Adrenal gland (tissue), 12 donors: ENCODE data around the gene SCRN3. TPM values are rescaled to one million over a fixed set of nuclear protein-coding genes. Genes with fewer than 3 reads are reported as not detected.
A peak's percentile ranks its signal among the peaks of the same experiment; 100 is the strongest.

Experiments
- DNase-seq, 7 donors: peaks; one replicate each; pipeline ENCODE4 v3.0.0-alpha.2; 2019 to 2020
- H3K27ac ChIP-seq, 5 donors: fragments of 200-600 bp; sonication (generic) in 4 of 5; 1 replicate in 3 of 5; 2 replicates in 2 of 5; pipeline versions ENCODE4 v1.5.1 to v1.8.0; 2016 to 2020; ENCODE audit warnings: mild to moderate bottlenecking in 1 of 5
- H3K27me3 ChIP-seq: fragments of 200-600 bp; 2 replicates; pipeline ENCODE4 v1.8.0; 2021
- H3K36me3 ChIP-seq, 2 donors: fragments of 200-600 bp; replicated peaks in 1 of 2; 1 replicate in 1 of 2; 2 replicates in 1 of 2; pipeline versions ENCODE4 v1.5.1 to v1.8.0; 2018 to 2022
- H3K4me1 ChIP-seq, 2 donors: fragments of 200-600 bp; replicated peaks in 1 of 2; 1 replicate in 1 of 2; 2 replicates in 1 of 2; pipeline versions ENCODE4 v1.5.1 to v1.8.0; 2018 to 2021
- H3K4me3 ChIP-seq, 4 donors: fragments of 200-600 bp; sonication (generic) in 3 of 4; one replicate each; pipeline ENCODE4 v1.5.1; 2016 to 2018
- H3K9me3 ChIP-seq, 3 donors: fragments of 200-600 bp; sonication (generic) in 1 of 3; replicated peaks in 1 of 3; 1 replicate in 2 of 3; 2 replicates in 1 of 3; pipeline versions ENCODE4 v1.5.1 to v1.8.0; 2016 to 2021
- CTCF ChIP-seq, 6 experiments: fragments of 450-650 bp in 4 of 6; fragments of 200-600 bp in 2 of 6; sonication (generic) in 1 of 6; IDR thresholded peaks; 1 replicate in 5 of 6; 2 replicates in 1 of 6; pipeline versions ENCODE4 v1.5.1 to v1.8.0; 2016 to 2021; ENCODE audit warnings: antibody characterized with exemption in 6 of 6, mild to moderate bottlenecking in 2 of 6, moderate library complexity in 1 of 6
- POLR2A ChIP-seq, 2 donors: fragments of 450-650 bp; IDR thresholded peaks; one replicate each; pipeline ENCODE4 v1.6.1; 2017; ENCODE audit warnings: antibody characterized with exemption in 2 of 2, mild to moderate bottlenecking in 2 of 2, moderate library complexity in 1 of 2
- WGBS, 4 donors: extraction: QIAGEN DNeasy Blood & Tissue Kit in 2 of 4; methylation state at CpG; one replicate each; pipeline versions ENCODE4 v1.1.5 to v1.1.7; 2013 to 2017; 5-methylcytosine and 5-hydroxymethylcytosine counted together
- intact Hi-C, 2 donors: fragments of 100-400 bp; cut with DNase I; formaldehyde crosslinking; loops; one replicate each; pipeline versions ENCODE4 v1.14.1 to v1.15.0; 2022 to 2023
- polyA plus RNA-seq, 3 donors: library from polyadenylated mRNA; stranded (reverse); fragments of 200-250 nt in 2 of 3; fragments of 350-450 nt in 1 of 3; fragmentation: Illumina TruSeq in 1 of 3; extraction: RNeasy Lipid Tissue Mini Kit (QIAGEN cat#74804) in 1 of 3; gene quantifications; one replicate each; pipeline ENCODE4 v1.2.3, GENCODE V29; 2013 to 2014
- total RNA-seq, 9 donors: library from RNA; depleted of rRNA in 4 of 9; stranded (reverse); fragments of >200 nt in 4 of 9; fragments of 120-200 nt in 1 of 9; fragmentation: NEBNext Ultra II Directional in 1 of 9; extraction: Animal tissue kit (Norgen Biotek cat#: 25700) in 1 of 9; gene quantifications; one replicate each; pipeline versions ENCODE4 v1.1.0 to v1.2.4, GENCODE V29; 2013 to 2023
- donor health status: healthy with polysubstance abuse.
- donor health status: Bipolar disorder and iron deficiency.
- donor health status: DM: yes; HTN: yes; CAD: no.
- donor health status: DM: no; HTN: no; CAD: no.
- donor health status: DM: no; HTN: no; CAD: no.
- donor health status: DM: yes; HTN: yes; CAD: no.

SCRN3 gene
- total and polyA plus RNA-seq, 12 donors: 8.8 to 60.6 (median 29.8) TPM

DNA sequence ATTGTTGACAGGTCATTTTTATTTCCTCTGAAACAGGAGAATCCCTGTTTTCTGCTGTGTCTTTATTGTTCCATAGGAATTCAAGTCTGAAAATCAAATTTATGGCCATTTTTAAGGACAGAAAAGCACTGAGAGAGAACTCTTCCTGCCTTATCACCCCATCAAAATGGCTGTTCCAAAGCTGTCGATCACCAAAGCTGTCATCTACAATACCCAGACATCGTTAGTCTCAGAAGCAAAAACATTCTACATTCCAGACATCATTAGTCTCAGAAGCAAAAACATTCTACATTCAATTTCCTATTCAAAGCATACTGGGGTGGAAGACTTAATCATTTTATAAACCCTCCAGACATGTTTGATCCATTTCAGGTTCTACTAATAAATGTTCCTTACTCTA, 44.4 kb downstream of the SCRN3 start:
- intact Hi-C loops: no loop called here
- H3K4me3 ChIP-seq: no peak overlapping the region
- 71 to 84% (median 75%) methylated on average over 2 of the region's 2 CpGs for WGBS, 4 donors

DNA sequence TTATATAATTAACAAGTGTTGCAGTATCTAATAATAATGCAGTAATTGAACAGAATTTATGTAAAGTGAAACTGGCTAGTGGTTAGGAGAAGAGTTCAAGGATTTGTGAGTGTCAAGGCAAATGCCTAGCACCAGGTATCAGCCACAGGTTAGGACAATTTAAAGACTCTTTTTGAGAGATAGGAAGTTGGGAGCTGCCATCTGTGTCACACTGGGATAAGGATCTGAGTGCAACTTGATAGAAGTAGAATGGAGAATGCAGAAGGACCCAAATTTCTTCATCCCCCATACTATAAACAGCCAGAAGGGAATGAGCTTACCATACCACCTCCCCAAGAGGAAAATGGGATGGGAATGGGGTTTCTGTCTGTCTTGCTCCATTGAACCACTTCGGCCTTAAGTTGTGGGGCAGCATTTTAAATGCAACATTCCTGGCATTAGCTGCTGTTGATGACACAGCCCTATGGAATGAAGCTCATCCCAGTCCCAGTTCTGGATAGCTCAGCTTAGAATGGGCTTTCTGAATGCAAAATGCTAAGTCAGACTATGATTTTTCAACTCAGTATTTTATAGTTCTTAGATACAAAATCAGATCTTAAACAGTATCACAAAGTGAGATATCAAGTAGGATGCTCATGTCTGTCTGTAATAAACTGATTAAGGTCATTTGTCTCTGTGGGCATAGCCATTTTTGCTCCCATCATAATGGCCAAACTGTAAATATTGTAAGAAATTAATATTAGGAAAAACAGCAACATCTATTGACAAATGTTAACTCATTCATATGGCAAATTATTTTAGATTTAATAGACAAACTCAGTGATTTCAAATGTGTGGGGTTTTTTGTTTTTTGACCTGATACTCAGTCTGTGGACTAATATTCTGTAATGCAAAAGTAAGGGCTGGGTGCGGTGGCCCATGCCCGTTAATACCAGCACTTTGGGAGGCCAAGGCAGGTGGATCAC, 47.3 kb downstream of the SCRN3 start:
- no peak for TF ChIP-seq CTCF (IDR thresholded peaks at IDR 0.05)
- TF ChIP-seq POLR2A (IDR thresholded peaks at IDR 0.05): no peak
- Histone ChIP-seq H3K4me1 (peaks cover 0 to 15% of the 10 kb centered on the region in 2 donors), H3K27ac (no peak overlapping the region), H3K9me3 (no peaks in the 10 kb centered on the region), H3K27me3 (no peaks in the 10 kb centered on the region), H3K36me3 (no peaks in the 10 kb centered on the region), H3K4me3 (no peak overlapping the region)
- intact Hi-C loops: no loop called here
- peak in 4 of 7 donors; percentile 23 to 43 (median 33) for DNase-seq
- 73 to 78% (median 75%) methylated on average over 3 of the region's 3 CpGs for WGBS, 4 donors

More for the DNA sequence above, 44.4 kb downstream of the SCRN3 start:
- DNase-seq: no peak
- TF ChIP-seq POLR2A (IDR thresholded peaks at IDR 0.05) (no peak), CTCF (IDR thresholded peaks at IDR 0.05) (no peak)
- peaks cover 0 to 5% of the 10 kb centered on the region in 2 donors for H3K36me3 ChIP-seq
- no peak overlapping the region for H3K27ac ChIP-seq
- no peaks in the 10 kb centered on the region for H3K27me3 ChIP-seq
- H3K9me3 ChIP-seq: no peaks in the 10 kb centered on the region
- peaks cover 0 to 9% of the 10 kb centered on the region in 2 donors for H3K4me1 ChIP-seq

DNA sequence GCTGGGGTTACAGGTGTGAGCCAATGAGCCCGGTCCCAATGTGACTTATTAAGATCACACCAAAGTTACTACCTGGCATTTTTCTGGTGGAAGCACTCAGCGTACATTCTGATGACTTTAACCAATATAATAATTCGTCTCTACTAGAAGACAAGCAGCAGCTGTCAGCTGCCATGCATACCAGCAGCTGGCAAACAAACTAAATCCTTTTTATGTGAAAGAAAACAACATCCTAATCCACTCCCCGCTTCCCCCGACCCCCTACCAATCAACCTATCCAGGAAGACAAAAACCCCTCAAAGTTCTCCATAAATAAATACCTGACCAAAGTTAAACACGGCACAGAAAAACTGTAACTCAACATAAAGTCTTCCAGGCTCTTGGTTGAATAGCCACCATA, 49.2 kb downstream of the SCRN3 start:
- no peaks in the 10 kb centered on the region for H3K27me3 ChIP-seq
- H3K27ac ChIP-seq: no peak overlapping the region
- intact Hi-C loops: no loop called here
- no peak for TF ChIP-seq CTCF (IDR thresholded peaks at IDR 0.05)
- no peak for TF ChIP-seq POLR2A (IDR thresholded peaks at IDR 0.05)
- H3K9me3 ChIP-seq: no peaks in the 10 kb centered on the region
- no peak overlapping the region for H3K4me3 ChIP-seq
- no peaks in the 10 kb centered on the region for H3K36me3 ChIP-seq
- WGBS, 4 donors: 72 to 89% (median 82%) methylated on average over 6 of the region's 6 CpGs
- DNase-seq: no peak
- H3K4me1 ChIP-seq: peaks cover 0 to 15% of the 10 kb centered on the region in 2 donors

DNA sequence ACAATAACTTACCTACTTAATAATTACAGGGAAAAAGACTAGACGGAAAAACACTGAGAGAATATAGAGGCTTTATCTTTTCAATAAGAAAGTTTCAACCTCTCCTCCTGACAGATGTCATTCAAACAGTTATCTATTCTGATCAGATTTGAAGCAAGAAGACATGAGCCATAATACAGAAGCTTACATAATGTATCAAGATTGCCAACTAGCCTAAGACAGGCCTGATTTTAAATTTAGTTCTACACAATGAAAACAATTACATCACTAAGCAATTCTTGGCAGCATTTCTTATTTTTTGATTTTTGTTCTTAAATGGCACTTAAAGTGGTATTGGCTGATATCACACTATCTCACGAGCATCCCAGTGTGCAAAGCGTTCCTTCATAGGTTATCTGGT, 49.7 kb downstream of the SCRN3 start:
- H3K36me3 ChIP-seq: no peaks in the 10 kb centered on the region
- H3K4me1 ChIP-seq: peaks cover 0 to 15% of the 10 kb centered on the region in 2 donors
- intact Hi-C loops: no loop called here
- H3K27me3 ChIP-seq: no peaks in the 10 kb centered on the region
- TF ChIP-seq POLR2A (IDR thresholded peaks at IDR 0.05): no peak
- DNase-seq: no peak
- H3K27ac ChIP-seq: no peak overlapping the region
- H3K4me3 ChIP-seq: no peak overlapping the region
- WGBS, 4 donors: 88 to 92% (median 90%) methylated on average over 3 of the region's 3 CpGs
- H3K9me3 ChIP-seq: no peaks in the 10 kb centered on the region
